HS-27A (cell line): Measurements from ENCODE around the gene GTF2F1.
"Not testable (repeated sequence)": the region's sequence is repeated elsewhere in the genome, so short reads cannot be mapped to it uniquely, and the experiment has no call there.

ENCODE experiments used
- DNase-seq: peaks from one replicate; pipeline ENCODE4 v3.0.0-alpha.2; 2012; ENCODE audit warnings: low read depth, missing footprints

The GTF2F1 gene

DNA sequence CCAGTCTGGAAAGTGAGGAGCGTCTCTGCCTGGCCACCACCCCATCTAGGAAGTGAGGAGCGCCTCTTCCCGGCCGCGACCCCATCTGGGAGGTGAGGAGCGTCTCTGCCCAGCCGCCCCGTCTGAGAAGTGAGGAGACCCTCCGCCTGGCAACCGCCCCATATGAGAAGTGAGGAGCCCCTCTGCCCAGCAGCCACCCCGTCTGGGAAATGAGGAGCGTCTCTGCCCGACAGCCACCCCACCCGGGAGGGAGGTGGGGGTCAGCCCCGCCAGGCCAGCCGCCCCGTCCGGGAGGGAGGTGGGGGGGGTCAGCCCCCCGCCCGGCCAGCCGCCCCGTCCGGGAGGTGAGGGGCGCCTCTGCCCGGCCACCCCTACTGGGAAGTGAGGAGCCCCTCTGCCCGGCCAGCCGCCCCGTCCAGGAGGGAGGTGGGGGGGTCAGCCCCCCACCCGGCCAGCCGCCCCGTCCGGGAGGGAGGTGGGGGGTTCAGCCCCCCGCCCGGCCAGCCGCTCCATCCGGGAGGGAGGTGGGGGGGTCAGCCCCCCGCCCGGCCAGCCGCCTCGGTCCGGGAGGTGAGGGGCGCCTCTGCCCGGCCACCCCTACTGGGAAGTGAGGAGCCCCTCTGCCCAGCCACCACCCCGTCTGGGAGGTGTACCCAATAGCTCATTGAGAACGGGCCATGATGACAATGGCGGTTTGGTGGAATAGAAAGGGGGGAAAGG lies 37.5 kb downstream of the GTF2F1 start:
- not testable (repeated sequence) for DNase-seq

DNA sequence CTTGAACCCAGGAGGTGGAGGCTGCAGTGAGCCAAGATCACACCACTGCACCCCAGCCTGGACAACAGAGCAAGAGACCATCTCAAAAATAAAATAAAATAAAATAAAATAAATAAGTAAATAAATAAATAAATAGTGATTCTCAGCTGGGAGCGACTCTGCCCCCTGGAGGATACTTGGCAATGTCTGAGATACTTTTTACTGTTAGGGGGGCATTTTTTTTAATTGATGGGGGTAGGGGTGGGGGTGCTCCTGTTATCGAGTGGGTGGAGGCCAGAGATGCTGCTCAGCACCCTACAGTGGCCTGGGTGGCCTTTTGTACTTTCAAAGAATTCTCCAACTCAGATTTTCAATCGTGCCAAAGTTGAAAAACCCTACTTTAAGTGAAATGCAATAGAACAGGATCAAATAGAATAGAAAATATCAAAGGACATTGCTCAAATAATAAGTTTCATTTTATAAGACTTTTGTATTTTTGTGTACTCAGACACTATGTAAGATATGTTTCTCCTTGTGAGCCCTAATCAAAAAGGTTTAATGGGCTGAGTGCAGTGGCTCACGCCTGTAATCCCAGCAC lies 38.8 kb downstream of the GTF2F1 start:
- no peak for DNase-seq

DNA sequence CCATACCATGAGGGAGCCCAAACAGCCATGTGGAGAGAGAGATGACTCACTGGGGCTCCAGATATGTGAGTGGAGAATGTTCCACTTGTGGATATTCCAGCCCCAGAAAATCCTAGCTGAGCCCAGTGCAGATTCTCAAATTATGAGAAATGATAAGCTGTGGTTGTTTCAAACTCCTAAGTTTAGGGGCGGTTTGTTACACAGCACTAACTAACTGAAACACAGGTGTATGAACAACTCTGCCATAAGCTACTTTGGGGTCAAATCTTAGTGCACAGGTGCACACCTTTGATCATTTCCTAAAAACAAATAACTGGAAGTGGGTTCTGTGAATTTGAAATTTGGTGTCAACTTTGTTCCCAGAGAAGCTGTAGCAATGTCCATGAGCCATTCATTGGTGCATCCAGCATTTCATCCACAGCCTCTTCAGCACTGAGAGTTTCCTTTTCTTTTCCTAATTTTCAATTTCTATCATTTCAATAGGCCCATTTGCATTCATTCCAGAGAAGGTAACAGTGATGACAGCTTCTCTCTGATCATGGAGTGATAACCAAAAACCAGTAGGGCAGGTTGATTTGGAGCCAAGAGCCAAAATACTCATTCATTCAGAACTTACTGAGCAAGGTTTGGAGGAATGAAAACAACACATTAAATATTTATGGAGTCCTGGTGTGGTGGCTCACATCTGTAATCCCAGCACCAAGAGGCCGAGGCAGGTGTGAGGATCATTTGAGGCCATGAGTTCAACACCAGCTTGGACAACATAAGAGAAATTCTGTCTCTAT lies 40.4 kb downstream of the GTF2F1 start:
- no peak for DNase-seq

DNA sequence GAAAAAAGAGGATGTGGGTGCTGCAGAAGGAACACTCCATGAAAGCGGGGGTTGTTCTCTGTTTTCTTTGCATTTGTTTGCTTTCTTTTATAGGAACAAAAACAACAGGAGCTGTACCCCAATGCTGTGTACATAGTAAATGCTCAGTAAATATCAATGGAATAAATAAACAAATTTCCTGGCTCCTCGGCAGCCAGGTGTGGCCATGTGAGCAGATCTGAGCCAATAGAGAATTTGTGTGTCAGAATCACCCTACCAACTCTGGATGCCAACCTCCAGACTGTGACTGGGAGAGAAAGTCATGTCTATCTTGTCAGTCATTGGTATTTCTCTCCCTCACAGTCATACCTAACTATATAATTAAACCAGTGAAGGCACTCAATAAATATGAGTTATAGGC lies 42.3 kb downstream of the GTF2F1 start:
- DNase-seq: no peak

DNA sequence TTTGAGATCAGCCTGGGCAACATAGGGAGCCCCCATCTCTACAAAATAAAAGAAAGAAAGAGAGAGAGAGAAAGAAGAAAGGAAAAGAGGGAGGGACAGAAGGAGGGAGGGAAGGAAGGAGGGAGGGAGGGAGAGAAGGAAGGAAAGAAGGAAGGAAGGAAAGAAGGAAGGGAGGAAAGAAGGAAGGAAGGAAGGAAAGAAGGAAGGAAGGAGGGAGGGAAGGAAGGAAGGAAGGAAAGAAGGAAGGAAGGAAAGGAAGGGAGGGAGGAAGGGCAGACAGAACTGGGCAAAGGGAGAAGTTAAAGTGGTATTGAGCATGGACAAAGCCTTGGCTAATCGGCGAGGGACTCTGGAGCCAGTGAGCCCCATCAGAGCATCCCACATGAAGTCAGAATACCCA lies 43.7 kb downstream of the GTF2F1 start:
- not testable (repeated sequence) for DNase-seq

DNA sequence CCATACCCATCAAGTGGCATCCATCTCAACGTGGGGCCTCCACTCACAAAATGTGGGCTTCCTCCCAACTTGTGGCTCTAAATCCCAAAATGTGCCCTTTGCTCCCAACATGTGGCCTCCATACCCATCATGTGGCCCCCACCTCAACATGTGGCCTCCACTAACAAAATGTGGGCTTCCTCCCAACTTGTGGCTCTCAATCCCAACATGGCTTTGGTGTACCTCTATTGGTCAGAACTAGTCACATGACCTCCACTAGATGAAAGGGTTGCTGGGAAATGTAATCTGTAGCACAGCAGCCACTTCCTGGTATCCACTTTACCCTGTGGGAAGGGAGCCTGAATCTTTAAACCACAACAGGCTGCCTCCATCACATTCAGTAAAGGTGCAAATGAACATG lies 49.5 kb downstream of the GTF2F1 start:
- DNase-seq: no peak

DNA sequence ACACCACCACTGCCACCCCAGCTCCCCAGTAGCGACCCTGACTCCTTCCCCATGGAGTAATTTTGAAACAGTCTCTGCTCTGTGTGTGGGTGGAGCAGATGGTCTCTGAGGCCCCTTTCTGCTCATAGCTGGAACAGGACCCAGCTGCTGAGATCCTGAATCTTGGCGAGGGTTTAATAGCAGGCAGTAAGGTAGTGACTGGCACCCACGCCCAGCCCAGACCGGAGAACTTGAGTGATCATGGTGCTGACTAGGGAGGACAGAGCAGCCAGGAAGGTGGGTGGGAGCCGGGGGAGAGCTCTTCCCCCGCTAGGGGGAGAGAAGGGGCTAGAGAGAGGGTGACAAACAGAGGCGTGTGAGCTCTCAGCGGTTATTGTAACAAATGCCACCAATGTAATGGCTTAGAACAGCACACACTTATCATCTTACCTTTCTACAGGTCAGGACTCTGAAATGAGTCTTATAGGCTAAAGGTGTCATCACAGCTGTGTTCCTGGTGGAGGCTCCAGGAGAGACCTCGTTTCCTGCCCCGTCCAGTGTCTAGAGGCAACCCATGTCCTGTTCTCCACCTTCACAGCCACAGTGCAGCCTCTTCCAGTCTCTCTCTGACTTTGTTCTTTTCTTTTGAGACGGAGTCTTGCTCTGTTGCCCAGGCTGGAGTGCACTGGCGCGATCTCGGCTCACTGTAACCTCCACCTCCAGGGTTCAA lies 52.3 kb downstream of the GTF2F1 start:
- no peak for DNase-seq

DNA sequence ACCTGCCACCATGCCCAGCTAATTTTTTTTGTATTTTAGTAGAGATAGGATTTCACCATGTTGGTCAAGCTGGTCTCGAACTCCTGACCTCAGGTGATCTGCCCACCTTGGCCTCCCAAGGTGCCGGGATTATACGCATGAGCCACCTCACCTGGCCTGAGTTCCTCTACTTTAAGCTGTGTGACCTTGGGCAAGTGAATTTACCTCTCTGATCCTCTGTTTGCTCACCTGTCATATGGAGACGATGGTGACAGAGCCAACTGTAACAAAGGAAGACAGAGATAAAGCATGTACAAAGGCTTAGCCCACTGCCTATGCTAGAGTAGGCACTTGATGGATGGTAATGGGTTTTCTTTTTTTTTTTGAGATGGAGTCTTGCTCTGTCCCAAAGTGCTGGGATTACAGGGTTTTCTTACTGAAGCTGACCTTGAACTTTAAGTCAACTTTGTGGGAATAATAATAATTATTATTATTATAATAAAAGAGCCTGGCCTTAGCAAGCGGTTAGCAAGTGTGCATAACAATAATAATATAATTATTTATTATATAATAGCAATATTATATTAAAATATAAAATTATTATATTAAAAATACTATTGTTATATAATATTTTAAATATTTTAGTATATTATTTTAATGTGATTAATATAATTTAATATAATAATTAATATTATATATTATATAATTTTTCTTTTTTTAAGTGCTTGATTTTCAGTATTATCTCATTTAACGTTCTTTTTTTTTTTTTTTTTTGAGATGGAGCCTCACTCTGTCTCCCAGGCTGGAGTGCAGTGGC lies 58.3 kb downstream of the GTF2F1 start:
- no peak for DNase-seq

DNA sequence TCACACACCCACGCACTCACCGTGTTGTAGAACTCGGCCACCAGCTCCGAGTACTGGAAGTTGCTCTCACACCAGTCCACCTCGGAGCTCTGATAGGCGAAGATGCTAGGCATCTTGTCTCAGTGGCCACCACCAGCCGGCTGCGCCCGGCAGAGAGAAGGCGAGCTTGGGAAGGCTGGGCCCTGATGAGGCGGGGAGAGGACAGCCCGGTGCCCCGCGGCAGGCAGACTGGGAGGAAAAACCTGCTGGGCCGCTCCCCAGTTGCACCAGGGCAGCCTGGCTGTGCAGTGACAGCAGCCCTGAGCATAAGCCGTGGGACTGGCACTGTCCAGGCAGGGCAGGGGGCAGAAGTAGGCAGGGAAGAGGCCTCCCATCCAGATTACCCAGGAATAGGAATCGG lies 59.5 kb downstream of the GTF2F1 start, which contains the start of gene ACER1:
ACER1 (minus strand) TSS at position 174 of the 400 bp plus-strand sequence; CDS start at position 113, 61 bp downstream.
- DNase-seq: no peak
